Pancreas (tissue), 10 donors: Measurements from ENCODE around the gene TMEM63C. TPM values are rescaled to one million over a fixed set of nuclear protein-coding genes. Genes with fewer than 3 reads are reported as not detected.
A peak's percentile ranks its signal among the peaks of the same experiment; 100 is the strongest.

Source experiments
- ATAC-seq, 4 donors: fragments of 200-7000 bp; cut with Tn5 transposase; one replicate each; pipeline versions ENCODE4 v1.8.0 to v1.9.1; 2020; ENCODE audit warnings: mild to moderate bottlenecking in 4 of 4, moderate library complexity in 4 of 4
- DNase-seq, 6 donors: peaks; one replicate each; pipeline ENCODE4 v3.0.0-alpha.2; 2020
- FAIRE-seq: peaks from 2 replicates; lab custom pipeline; 2012; peaks lifted over from hg19 to GRCh38; lab: Jason Lieb, UNC
- H3K27ac ChIP-seq, 4 donors: fragments of 200-600 bp; sonication (generic); 1 replicate in 3 of 4; 2 replicates in 1 of 4; pipeline versions ENCODE4 v1.5.0 to v1.8.0; 2020
- H3K27me3 ChIP-seq, 4 donors: fragments of 200-600 bp; one replicate each; pipeline ENCODE4 v1.8.0; 2021
- H3K36me3 ChIP-seq, 3 donors: fragments of 200-600 bp; sonication (generic) in 1 of 3; one replicate each; pipeline versions ENCODE4 v1.5.0 to v1.8.0; 2020 to 2021
- H3K4me1 ChIP-seq, 3 donors: fragments of 200-600 bp; one replicate each; pipeline ENCODE4 v1.8.0; 2021
- H3K4me3 ChIP-seq, 4 donors: fragments of 200-600 bp; sonication (generic) in 2 of 4; one replicate each; pipeline versions ENCODE4 v1.5.0 to v1.8.0; 2020 to 2021
- H3K9me3 ChIP-seq, 4 donors: fragments of 200-600 bp; one replicate each; pipeline ENCODE4 v1.8.0; 2021
- CTCF ChIP-seq, 4 donors: fragments of 200-600 bp; sonication (generic) in 3 of 4; IDR thresholded peaks; one replicate each; pipeline versions ENCODE4 v1.5.0 to v1.8.0; 2021; ENCODE audit warnings: antibody characterized with exemption in 4 of 4
- WGBS, 2 donors: extraction: QIAGEN DNeasy Blood & Tissue Kit; methylation state at CpG; one replicate each; pipeline ENCODE4 v1.1.7; 2013; 5-methylcytosine and 5-hydroxymethylcytosine counted together
- intact Hi-C, 3 donors: fragments of 100-400 bp; cut with DNase I; formaldehyde crosslinking; loops; one replicate each; pipeline versions ENCODE4 v1.11.1 to v1.14.2; 2022
- polyA plus RNA-seq, 2 donors: library from polyadenylated mRNA; stranded (reverse); fragments of 200-250 nt; gene quantifications; one replicate each; pipeline ENCODE4 v1.2.3, GENCODE V29; 2013
- total RNA-seq, 6 donors: library from RNA; stranded (reverse); fragmentation: NEBNext Ultra II Directional in 4 of 6; extraction: Animal tissue kit (Norgen Biotek cat#: 25700) in 4 of 6; gene quantifications; one replicate each; pipeline versions ENCODE4 v1.2.1 to v1.2.4, GENCODE V29; 2021 to 2023
- donor health status: healthy with polysubstance abuse.
- donor health status: DM: no; HTN: no; CAD: no; lungs with moderate emphysema.
- donor health status: DM: no; HTN: no; CAD: no.
- donor health status: control.
- donor health status: control.
- donor health status: Bipolar disorder and iron deficiency.
- donor health status: DM: yes; HTN: yes; CAD: no.
- donor health status: DM: no; HTN: no; CAD: no.
- donor health status: DM: no; HTN: no; CAD: no.
- donor health status: DM: yes; HTN: yes; CAD: no.

Gene TMEM63C
- total and polyA plus RNA-seq, 8 donors, result 2.8 to 10.6 (median 4.2) TPM

- intact Hi-C loops, result no loop called here
- WGBS, 2 donors, result 92 to 96% methylated on average over 8 of the region's 8 CpGs
- Histone ChIP-seq H3K9me3 (no peaks in the 10 kb centered on the region), H3K36me3 (no peaks in the 10 kb centered on the region), H3K4me1 (no peaks in the 10 kb centered on the region), H3K4me3 (no peak overlapping the region), H3K27me3 (no peaks in the 10 kb centered on the region), H3K27ac (no peak overlapping the region)
- DNase-seq (peak in 1 of 6 donors; percentile 1), FAIRE-seq (no peak), ATAC-seq (no peak)
- no peak for TF ChIP-seq CTCF (IDR thresholded peaks at IDR 0.05)
Observed at GRCh38 chr14:77194706-77195105, 13.1 kb downstream of the TMEM63C start.

GRCh38 chr14:77195766-77196165 lies 14.2 kb downstream of the TMEM63C start:
- no peak for ATAC-seq
- no peak overlapping the region for H3K4me3 ChIP-seq
- H3K4me1 ChIP-seq, result no peaks in the 10 kb centered on the region
- H3K27me3 ChIP-seq, result no peaks in the 10 kb centered on the region
- intact Hi-C loops, result no loop called here
- H3K36me3 ChIP-seq, result no peaks in the 10 kb centered on the region
- H3K27ac ChIP-seq, result no peak overlapping the region
- no peaks in the 10 kb centered on the region for H3K9me3 ChIP-seq
- DNase-seq, result no peak
- no peak for TF ChIP-seq CTCF (IDR thresholded peaks at IDR 0.05)
- FAIRE-seq, result no peak
- 76 to 79% methylated on average over 9 of the region's 9 CpGs for WGBS, 2 donors

GRCh38 chr14:77197988-77198387 lies 16.4 kb downstream of the TMEM63C start:
- no peak for TF ChIP-seq CTCF (IDR thresholded peaks at IDR 0.05)
- no peak for DNase-seq
- Histone ChIP-seq H3K4me1 (no peaks in the 10 kb centered on the region), H3K9me3 (no peaks in the 10 kb centered on the region), H3K27ac (no peak overlapping the region), H3K27me3 (no peaks in the 10 kb centered on the region), H3K4me3 (no peak overlapping the region), H3K36me3 (no peaks in the 10 kb centered on the region)
- no peak for ATAC-seq
- no peak for FAIRE-seq
- intact Hi-C loops, result no loop called here
- 80 to 86% methylated on average over 4 of the region's 4 CpGs for WGBS, 2 donors

GRCh38 chr14:77198561-77198960 lies 17.0 kb downstream of the TMEM63C start:
- Histone ChIP-seq H3K4me3 (no peak overlapping the region), H3K4me1 (no peaks in the 10 kb centered on the region), H3K27me3 (no peaks in the 10 kb centered on the region), H3K9me3 (no peaks in the 10 kb centered on the region), H3K27ac (no peak overlapping the region), H3K36me3 (no peaks in the 10 kb centered on the region)
- DNase-seq (no peak), ATAC-seq (no peak), FAIRE-seq (no peak)
- intact Hi-C loops, result no loop called here
- WGBS, 2 donors, result 82 to 87% methylated on average over 6 of the region's 6 CpGs
- no peak for TF ChIP-seq CTCF (IDR thresholded peaks at IDR 0.05)

GRCh38 chr14:77199590-77199989 lies 18.0 kb downstream of the TMEM63C start:
- H3K27ac ChIP-seq, result no peak overlapping the region
- intact Hi-C loops, result no loop called here
- H3K9me3 ChIP-seq, result no peaks in the 10 kb centered on the region
- ATAC-seq (no peak), DNase-seq (no peak), FAIRE-seq (no peak)
- no peaks in the 10 kb centered on the region for H3K36me3 ChIP-seq
- TF ChIP-seq CTCF (IDR thresholded peaks at IDR 0.05), result no peak
- H3K4me1 ChIP-seq, result no peaks in the 10 kb centered on the region
- H3K27me3 ChIP-seq, result no peaks in the 10 kb centered on the region
- 70 to 80% methylated on average over 12 of the region's 12 CpGs for WGBS, 2 donors
- H3K4me3 ChIP-seq, result no peak overlapping the region
